DND-41 (cell line): ENCODE measurements around the gene IRAG1.

Experiments used
- CTCF ChIP-seq: IDR thresholded peaks from 2 replicates; pipeline ENCODE4 v1.5.1; 2012; ENCODE audit warnings: borderline replicate concordance, low read length, moderate library complexity, mild to moderate bottlenecking; ENCODE audit not compliant: poor library complexity, severe bottlenecking; ENCODE audit errors: extremely low read depth
- EZH2 ChIP-seq: IDR thresholded peaks from 3 replicates; pipeline ENCODE4 v1.6.1; 2012; ENCODE audit warnings: borderline replicate concordance, low read depth, mild to moderate bottlenecking, moderate library complexity, low read length, inconsistent platforms; ENCODE audit not compliant: severe bottlenecking

- TF ChIP-seq CTCF (no peak), EZH2 (no peak)
Observed at GRCh38 chr11:10678101-10678500, 15.5 kb downstream of the IRAG1 start.
